Stimulated activated effector memory CD8-positive, alpha-beta T cell treated with anti-CD3 and anti-CD28 coated beads, Interleukin-12 subunit alpha, Interleukin-12 subunit beta, amount 100 ng/mL, for 72 hours (primary cell): ENCODE data around the gene A3GALT2.

Experiments
- ATAC-seq: fragments of 150-1000 bp; cut with Tn5 transposase; 2 replicates; pipeline ENCODE4 v1.10.0; 2021
- DNase-seq, 2 donors: peaks; one replicate each; pipeline ENCODE4 v3.0.0; 2021 to 2022; ENCODE audit warnings: low spot score in 2 of 2
- H3K27ac Mint-ChIP-seq: one replicate; pipeline ENCODE4 v1.8.0; 2022; ENCODE audit warnings: mild to moderate bottlenecking, mixed read lengths
- H3K36me3 Mint-ChIP-seq: one replicate; pipeline ENCODE4 v1.8.0; 2022; ENCODE audit warnings: mild to moderate bottlenecking, mixed read lengths
- H3K4me1 Mint-ChIP-seq: one replicate; pipeline ENCODE4 v1.8.0; 2022; ENCODE audit warnings: mixed read lengths
- H3K4me3 Mint-ChIP-seq: one replicate; pipeline ENCODE4 v1.8.0; 2022; ENCODE audit warnings: mild to moderate bottlenecking, mixed read lengths
- H3K9me3 Mint-ChIP-seq: one replicate; pipeline ENCODE4 v1.8.0; 2022; ENCODE audit warnings: mixed read lengths

Gene A3GALT2

GRCh38 chr1:33358114-33358794, 37.4 kb upstream of the A3GALT2 start:
- no peak overlapping the region for H3K27ac Mint-ChIP-seq
- no peaks in the 10 kb centered on the region for H3K36me3 Mint-ChIP-seq
- H3K9me3 Mint-ChIP-seq = no peaks in the 10 kb centered on the region
- DNase-seq = no peak
- H3K4me1 Mint-ChIP-seq = no peaks in the 10 kb centered on the region
- no peak overlapping the region for H3K4me3 Mint-ChIP-seq
- ATAC-seq = no peak

- Mint-ChIP-seq H3K27ac (no peak overlapping the region), H3K9me3 (no peaks in the 10 kb centered on the region), H3K4me1 (no peaks in the 10 kb centered on the region), H3K4me3 (no peak overlapping the region), H3K36me3 (no peaks in the 10 kb centered on the region)
- no peak for DNase-seq
- no peak for ATAC-seq
Measured at GRCh38 chr1:33357099-33357498, 36.2 kb upstream of the A3GALT2 start.

DNA sequence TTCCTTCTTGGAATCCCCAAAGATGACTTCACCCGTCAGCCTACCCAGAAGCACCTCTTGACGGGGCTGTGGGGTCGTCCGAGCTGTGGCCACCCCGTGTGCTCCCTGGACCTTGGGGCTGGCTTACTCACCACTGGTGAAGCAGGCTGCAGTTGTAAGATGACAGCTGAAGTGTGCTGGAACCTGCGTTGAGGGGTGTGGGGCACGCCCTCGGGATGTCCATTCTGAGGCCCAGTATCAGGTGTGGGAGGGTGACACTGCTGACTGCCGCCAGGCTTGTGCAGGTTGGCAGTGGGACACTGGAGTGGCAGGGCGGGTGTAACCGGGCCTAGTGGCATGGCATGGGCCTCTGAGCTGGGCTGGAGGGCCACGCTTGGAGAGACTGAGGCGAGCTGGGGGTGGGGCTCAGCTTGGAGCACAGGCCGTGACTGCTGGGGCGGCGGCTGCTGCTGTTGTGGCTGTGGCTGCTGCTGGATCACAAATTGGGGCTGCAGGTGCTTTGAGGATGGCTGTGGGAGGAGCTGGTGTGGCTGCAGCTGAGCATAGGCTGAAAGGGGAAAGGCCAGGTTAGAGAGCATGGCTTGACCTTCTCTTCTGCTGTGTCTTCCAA, 33.9 kb upstream of the A3GALT2 start:
- H3K4me1 Mint-ChIP-seq = peaks cover 13% of the 10 kb centered on the region
- H3K36me3 Mint-ChIP-seq = peaks cover 6% of the 10 kb centered on the region
- H3K27ac Mint-ChIP-seq = no peak overlapping the region
- no peak overlapping the region for H3K4me3 Mint-ChIP-seq
- no peak for ATAC-seq
- H3K9me3 Mint-ChIP-seq = no peaks in the 10 kb centered on the region
- DNase-seq = no peak

DNA sequence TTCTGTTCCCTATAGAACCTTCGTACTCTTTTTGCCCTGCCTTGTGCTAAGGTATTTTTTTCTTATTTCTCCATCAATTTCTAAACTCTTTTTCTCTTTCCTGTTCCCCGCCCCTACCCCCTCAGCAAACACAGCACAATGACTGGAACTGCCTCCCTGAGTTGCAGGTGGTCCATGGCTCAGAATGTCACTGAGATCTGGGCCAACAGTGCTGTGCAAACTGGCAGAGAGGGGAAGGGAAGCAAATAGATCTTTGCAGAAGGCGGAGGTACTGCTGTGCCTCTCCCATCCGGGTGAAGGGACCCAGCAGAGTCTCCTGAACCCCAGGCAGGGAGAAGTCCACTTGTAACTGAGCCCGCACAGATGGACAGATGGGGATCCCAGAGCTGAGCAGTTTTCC, 32.6 kb upstream of the A3GALT2 start:
- no peak overlapping the region for H3K27ac Mint-ChIP-seq
- ATAC-seq (no peak), DNase-seq (no peak)
- no peak overlapping the region for H3K4me3 Mint-ChIP-seq
- H3K4me1 Mint-ChIP-seq = peaks cover 16% of the 10 kb centered on the region
- peaks cover 12% of the 10 kb centered on the region for H3K36me3 Mint-ChIP-seq
- no peaks in the 10 kb centered on the region for H3K9me3 Mint-ChIP-seq

- Mint-ChIP-seq H3K36me3 (peaks cover 23% of the 10 kb centered on the region), H3K27ac (peak overlapping the region; percentile 94), H3K4me1 (peaks cover 34% of the 10 kb centered on the region), H3K9me3 (no peaks in the 10 kb centered on the region), H3K4me3 (peak overlapping the region; percentile 90)
- DNase-seq (no peak), ATAC-seq (no peak)
Measured at GRCh38 chr1:33351281-33351660, 30.4 kb upstream of the A3GALT2 start.

DNA sequence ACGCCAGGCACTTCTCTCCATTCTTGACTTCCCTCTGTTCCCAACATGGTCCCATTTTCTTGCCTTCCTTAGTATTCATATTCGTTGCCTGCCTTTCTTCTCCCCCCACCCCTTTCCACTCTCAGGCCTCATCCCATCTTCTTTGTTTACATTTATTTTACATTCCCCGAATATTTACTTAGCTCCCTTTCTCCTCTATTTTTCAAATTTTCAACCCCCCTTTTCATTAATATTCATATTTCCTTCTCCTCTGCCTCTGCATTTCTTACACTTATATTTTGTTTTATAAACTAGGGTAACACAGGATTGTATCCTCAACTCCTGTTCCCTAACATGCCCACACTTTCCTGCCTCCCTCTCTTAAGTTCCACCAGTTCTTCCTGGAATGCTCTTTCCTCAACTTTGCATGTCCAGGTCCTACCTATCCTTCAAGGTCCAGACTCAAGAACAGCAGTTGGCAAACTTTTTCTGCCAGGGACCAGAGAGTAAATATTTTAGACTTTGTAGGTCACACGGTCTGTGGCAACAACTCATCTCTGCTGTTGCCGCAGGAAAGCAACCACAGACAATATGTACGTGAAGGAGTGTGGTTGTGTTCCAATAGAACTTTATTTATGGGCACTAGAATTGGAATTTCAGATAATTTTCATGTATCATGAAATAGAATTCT, 29.8 kb upstream of the A3GALT2 start:
- no peak for DNase-seq
- Mint-ChIP-seq H3K36me3 (peaks cover 23% of the 10 kb centered on the region), H3K4me1 (peaks cover 35% of the 10 kb centered on the region), H3K27ac (peak overlapping the region; percentile 94), H3K4me3 (peak overlapping the region; percentile 90), H3K9me3 (no peaks in the 10 kb centered on the region)
- no peak for ATAC-seq

DNA sequence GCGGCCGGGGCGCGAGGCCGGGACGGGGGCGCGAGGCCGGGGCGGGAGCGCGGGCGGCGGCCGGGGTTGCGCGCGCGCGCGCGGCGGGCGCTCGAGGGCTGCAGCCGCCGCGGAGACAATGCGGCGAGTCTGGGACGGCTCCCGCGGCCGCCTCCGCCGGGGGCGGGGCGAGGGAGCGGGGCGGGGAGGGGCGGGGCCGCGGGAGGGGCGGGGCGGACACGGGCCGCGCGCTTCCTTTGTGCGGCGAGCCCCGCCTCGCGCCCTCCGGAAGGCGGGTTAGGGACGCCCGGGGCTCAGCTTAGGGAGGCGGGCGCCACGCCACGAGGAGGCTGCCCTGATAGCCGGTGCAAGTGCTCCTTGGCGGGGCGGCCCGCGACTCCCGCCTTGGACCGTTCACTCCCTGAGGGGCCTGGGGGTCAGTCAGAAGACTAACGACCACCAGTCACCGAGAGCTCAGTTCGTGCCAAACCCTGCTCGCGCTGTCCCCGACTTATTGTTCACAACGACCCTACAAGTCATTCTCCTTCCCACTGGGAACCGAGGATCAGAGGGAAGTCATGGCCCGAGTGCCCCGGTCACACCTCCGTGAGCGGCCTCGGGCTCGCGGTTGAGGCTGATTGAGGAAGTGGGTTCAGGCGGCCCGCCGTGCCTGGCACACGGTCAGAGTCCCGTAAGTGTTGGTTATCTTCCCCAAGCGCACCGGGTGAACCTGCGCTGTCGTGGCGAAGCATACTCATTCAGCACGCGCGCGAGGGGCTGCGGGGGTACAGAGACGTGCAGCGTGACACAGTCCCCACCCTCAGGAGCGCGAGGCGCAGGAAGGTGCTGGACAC, 29.1 kb upstream of the A3GALT2 start:
- Mint-ChIP-seq H3K4me1 (peaks cover 35% of the 10 kb centered on the region), H3K9me3 (no peaks in the 10 kb centered on the region), H3K36me3 (peaks cover 26% of the 10 kb centered on the region), H3K27ac (peak overlapping the region; percentile 94), H3K4me3 (peak overlapping the region; percentile 90)
- DNase-seq (peak; percentile 68 to 85), ATAC-seq (peak; percentile 91)

DNA sequence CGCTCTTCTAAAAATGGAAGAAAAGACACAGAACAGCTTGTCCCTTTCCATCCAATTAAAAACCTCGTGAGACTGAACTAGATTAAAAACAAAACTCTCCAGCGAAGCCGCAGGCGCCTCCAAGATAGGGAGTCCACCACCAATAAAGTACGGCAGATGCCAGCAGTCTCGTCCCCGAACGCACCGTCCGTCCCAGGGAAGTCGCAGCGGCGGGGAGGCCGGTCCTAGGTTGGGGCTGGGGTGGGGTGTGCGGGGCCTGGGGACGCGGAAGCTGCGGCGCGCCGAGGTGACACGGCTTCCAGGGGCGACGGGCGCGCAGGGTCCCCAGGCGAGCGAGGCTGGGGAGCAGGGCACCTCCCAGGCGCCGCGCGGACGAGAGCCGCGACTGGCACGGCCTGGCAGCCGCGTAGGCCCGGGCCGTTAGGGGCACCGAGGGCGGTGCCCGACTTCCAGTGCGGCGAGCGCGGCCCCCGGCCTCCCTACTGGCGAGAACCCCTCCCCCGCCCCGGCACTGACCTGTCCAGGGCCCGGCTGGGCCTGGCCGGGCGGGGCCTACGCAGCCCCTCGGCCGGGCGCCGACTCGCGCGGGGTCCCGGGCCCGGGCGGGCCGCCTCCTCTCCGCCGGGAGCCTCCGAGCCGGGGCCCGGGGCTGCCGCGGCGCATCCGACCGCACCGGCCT, 28.3 kb upstream of the A3GALT2 start:
- Mint-ChIP-seq H3K9me3 (no peaks in the 10 kb centered on the region), H3K4me1 (peaks cover 35% of the 10 kb centered on the region), H3K36me3 (peaks cover 31% of the 10 kb centered on the region), H3K4me3 (peak overlapping the region; percentile 70), H3K27ac (peak overlapping the region; percentile 63)
- DNase-seq = peak; percentile 29 to 79
- ATAC-seq = peak; percentile 57

DNA sequence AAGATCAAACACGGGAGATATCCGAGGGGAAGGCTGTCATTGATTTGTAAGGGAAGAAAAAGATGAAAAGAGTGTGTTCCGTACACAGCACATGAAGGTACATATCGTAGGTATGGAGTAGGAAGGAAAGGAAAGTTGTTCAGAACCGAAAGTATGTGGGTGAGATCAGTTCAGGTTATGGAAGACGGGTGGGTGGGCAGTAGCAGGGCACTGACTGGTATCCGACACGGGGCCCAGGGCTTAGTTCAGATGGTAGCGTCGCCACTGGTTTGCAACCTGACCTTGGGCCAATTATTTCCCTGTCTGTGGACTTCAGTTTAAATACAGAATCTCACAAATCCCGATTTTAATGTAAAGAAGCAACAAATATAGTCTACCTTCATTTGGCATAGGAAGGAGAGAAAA, 27.8 kb upstream of the A3GALT2 start:
- Mint-ChIP-seq H3K9me3 (no peaks in the 10 kb centered on the region), H3K36me3 (peaks cover 31% of the 10 kb centered on the region), H3K27ac (peak overlapping the region; percentile 63), H3K4me1 (peaks cover 35% of the 10 kb centered on the region), H3K4me3 (peak overlapping the region; percentile 70)
- ATAC-seq (no peak), DNase-seq (no peak)

DNA sequence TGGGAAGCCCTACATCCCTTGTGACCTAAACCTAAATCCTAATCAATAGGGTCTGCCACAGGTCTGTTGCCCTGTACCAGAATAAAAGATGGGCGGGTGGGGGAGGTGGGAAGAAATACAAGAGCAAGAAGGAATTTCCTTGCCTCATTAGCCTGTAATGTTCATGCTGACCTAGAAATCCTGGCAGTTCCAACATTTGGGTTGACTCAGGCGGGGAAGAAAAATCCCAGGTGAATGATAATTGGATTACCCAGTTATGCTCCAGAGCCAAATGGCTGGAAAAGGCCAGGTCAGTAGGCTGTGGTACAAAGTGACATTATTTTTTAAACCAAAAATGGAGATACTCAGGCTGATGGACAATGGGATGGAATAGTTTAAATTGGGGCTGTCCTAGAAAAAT, 27.3 kb upstream of the A3GALT2 start:
- DNase-seq = no peak
- H3K27ac Mint-ChIP-seq = peak overlapping the region; percentile 63
- no peaks in the 10 kb centered on the region for H3K9me3 Mint-ChIP-seq
- peak overlapping the region; percentile 70 for H3K4me3 Mint-ChIP-seq
- no peak for ATAC-seq
- H3K4me1 Mint-ChIP-seq = peaks cover 35% of the 10 kb centered on the region
- peaks cover 34% of the 10 kb centered on the region for H3K36me3 Mint-ChIP-seq

- no peaks in the 10 kb centered on the region for H3K9me3 Mint-ChIP-seq
- peaks cover 39% of the 10 kb centered on the region for H3K4me1 Mint-ChIP-seq
- DNase-seq = no peak
- H3K36me3 Mint-ChIP-seq = peaks cover 40% of the 10 kb centered on the region
- peak overlapping the region; percentile 61 for H3K27ac Mint-ChIP-seq
- H3K4me3 Mint-ChIP-seq = peak overlapping the region; percentile 55
- ATAC-seq = no peak
Measured at GRCh38 chr1:33347650-33347992, 26.7 kb upstream of the A3GALT2 start.

DNA sequence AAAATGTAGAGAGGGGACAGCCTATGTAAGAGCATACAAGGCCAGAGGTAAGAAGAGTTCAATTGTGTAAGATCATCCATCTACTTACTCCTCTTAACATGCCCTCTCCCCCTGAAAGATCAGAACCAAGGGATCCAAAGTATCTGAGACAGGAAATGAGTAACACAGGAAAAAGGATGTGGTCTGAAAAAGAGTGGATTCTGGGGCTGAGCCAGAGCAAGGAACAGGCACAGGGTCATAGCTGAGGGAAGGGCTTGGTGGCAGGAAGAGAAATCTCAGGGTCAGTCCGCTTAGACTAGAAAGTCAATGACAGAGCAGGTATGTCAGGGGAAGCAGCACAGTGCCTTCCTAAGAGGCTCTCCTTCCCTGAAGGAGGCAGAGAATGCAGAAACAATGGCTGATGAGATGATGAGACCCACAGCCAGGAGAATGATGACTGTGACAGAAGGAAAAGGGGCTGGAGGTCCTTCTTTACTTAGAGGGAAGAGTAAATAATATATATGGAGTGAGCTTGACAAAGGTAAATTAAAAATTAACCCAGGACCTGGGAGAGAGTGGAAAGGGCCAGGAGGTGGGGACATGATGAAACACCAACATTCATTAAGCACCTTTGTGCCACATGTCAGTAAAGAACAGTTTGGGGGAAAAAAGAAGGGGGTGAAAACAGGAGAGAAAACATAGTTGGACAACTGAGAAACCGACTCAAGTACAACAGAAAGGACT, 26.2 kb upstream of the A3GALT2 start:
- H3K36me3 Mint-ChIP-seq = peaks cover 40% of the 10 kb centered on the region
- H3K4me3 Mint-ChIP-seq = peak overlapping the region; percentile 55
- no peaks in the 10 kb centered on the region for H3K9me3 Mint-ChIP-seq
- ATAC-seq = no peak
- H3K27ac Mint-ChIP-seq = peak overlapping the region; percentile 61
- DNase-seq = no peak
- peaks cover 42% of the 10 kb centered on the region for H3K4me1 Mint-ChIP-seq

DNA sequence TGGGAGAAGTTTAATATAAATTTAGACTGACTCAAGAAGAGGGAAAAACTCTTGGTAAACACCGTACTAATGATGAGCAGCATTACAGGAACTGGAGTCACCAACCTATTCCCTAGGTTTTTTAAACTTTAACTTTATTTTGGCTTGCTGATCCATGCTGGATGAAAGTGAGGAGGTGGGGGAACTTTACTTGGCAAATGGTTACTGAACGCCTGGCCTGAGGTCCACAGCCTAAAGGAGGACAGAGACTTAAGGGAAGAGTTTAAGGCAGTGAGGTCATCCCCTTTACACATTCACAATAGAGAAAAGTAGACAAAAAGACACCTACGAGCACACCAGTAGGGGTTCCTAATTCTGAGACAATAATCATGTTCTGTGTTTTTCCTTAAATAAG, 25.6 kb upstream of the A3GALT2 start:
- H3K4me1 Mint-ChIP-seq = peaks cover 42% of the 10 kb centered on the region
- no peak for ATAC-seq
- H3K36me3 Mint-ChIP-seq = peaks cover 40% of the 10 kb centered on the region
- peak overlapping the region; percentile 55 for H3K4me3 Mint-ChIP-seq
- H3K9me3 Mint-ChIP-seq = no peaks in the 10 kb centered on the region
- DNase-seq = no peak
- H3K27ac Mint-ChIP-seq = peak overlapping the region; percentile 61

- ATAC-seq = no peak
- Mint-ChIP-seq H3K36me3 (peaks cover 41% of the 10 kb centered on the region), H3K4me3 (no peak overlapping the region), H3K27ac (no peak overlapping the region), H3K9me3 (no peaks in the 10 kb centered on the region), H3K4me1 (peaks cover 44% of the 10 kb centered on the region)
- DNase-seq = no peak
Measured at GRCh38 chr1:33344896-33345560, 24.1 kb upstream of the A3GALT2 start.
